GM15510 (cell line): ENCODE data around the gene MRM3.

Experiments used
- POLR2A ChIP-seq: IDR thresholded peaks from 3 replicates; pipeline ENCODE4 v1.6.1; 2011; ENCODE audit warnings: borderline replicate concordance; ENCODE audit not compliant: insufficient read length; ENCODE audit errors: extremely low read depth

Gene MRM3

DNA sequence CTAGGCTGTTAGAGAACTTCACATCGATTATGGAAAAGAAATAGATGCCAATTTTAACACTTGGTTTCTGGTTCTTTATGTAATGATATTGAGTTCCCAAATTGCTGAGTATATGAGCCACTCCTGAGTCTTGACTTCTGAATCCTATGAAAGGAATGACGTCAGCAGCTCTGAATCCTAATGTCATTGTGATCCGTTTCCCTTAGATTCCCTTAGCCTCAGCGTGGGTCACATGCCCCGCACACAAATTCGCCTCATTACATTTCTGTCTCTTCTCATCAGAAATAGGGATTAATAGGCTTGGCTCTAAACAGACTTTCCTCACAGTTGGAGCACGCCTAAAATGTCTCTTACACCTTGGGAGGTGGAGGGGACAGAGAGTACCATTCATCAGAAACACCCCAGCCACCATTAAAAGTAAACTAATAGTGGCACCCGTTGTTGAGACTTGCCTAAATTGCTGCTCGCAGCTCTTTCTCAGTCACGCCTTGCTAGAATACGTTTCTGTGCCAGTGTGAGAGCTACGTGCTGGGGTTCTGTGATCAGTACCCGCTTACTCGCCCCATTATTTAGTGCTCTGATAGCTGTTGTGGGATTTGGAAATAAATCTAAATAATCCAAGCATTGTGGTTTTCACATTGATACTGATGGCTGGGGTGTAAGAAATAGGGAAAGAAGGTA, 7.1 kb downstream of the MRM3 start:
- no peak for TF ChIP-seq POLR2A

DNA sequence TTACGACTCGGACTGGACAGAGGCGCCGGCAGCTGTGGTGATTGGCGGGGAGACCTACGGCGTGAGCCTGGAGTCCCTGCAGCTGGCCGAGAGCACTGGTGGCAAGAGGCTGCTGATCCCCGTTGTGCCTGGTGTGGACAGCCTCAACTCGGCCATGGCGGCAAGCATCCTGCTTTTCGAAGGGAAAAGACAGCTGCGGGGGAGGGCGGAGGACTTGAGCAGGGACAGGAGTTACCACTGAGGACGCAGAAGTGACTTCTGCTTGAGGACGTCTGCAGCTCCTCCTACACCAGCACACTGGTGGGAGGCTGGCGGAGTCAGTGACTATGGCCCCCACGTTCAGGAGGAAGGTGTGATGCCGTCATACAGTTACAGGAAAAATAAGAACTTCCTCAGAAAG, 9.7 kb downstream of the MRM3 start:
- TF ChIP-seq POLR2A = no peak

DNA sequence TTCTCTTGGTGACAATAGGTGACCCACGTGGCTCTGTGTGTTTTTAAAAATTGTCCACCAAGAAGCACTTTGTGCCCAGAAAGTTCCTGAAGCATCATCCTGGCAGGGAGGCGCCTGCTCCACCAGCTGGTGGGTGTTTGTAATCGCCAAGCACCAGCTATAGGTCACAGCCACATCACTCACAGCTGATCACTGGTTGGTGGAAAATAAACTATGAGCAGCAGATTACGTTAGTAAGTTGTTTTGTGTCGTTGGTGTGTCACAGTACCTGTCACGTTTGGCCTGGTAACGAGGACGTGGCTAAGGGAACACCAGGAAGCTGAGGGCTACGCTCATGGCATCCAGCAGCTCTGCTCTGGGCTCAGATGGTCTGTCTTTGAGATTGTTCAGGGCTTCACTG, 10.1 kb downstream of the MRM3 start:
- TF ChIP-seq POLR2A = no peak

DNA sequence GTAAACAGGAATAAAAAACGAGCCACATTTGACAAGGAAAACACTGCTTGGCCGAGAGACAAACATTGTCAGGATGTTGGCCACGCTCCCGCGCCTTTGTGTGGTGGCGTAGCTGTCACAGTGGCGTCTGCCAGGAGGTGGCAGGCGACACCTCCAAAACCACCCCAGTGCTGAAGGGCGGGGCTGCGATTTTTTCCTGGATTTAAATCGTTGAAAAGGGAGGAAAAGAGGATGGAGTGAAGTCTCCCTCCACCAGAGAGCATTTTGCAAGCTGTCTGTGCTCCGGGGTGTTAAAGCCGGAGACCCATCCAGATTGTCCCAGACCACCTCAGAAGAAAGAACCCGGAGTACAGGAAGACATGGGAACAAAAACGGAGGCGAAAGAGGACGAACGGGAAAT, 12.7 kb downstream of the MRM3 start:
- TF ChIP-seq POLR2A = no peak

- TF ChIP-seq POLR2A = no peak
Measured at GRCh38 chr17:795276-795675, 13.1 kb downstream of the MRM3 start.

DNA sequence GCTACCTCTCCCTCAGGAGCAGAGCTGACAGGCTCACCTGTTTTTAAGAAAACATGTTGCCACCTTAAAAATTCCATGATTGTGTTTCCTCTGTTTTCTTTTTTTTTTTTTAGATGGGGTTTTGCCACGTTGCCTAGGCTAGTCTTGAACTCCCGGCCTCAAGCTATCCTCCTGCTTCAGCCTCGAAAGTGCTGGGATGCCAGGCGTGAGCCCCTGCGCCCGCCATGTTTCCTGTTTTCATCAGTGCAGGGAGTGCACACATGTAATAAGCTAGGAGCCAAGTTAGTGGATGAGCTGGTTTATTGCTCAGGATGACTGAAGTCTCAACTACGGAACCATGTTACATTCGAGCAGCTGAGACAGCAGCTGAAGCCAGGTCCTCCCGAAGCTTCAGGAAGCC, 13.6 kb downstream of the MRM3 start:
- no peak for TF ChIP-seq POLR2A

- no peak for TF ChIP-seq POLR2A
Measured at GRCh38 chr17:796609-797008, 14.5 kb downstream of the MRM3 start.

DNA sequence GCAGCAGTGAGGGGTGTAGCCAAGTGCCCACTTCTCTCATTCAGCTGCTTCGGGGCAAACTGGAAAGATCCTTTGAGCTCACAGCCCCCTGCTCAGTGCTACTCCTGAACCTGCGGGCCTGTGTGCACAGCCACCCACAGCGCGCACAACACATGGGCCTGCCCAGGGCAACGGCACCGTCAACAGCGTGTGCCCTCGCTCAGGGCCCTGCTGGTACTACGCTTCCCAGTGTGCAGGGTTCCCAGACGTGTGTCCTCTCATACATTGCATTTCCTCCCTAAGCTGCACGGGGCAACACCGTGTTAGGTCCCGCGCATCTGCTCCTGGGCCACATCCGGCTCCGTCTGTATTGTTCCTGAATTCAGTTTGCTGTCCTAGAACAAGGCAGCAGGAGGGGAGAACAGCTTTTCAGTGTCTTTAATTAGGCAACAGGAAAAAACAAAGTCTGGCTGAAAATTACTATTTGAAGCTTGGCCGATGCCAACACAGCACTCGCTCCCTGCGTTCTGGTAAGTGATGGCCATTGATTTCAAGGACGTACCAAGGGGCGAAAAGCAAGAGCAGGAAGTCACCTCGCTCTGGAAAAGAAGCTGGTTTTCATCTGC, 15.2 kb downstream of the MRM3 start:
- no peak for TF ChIP-seq POLR2A

DNA sequence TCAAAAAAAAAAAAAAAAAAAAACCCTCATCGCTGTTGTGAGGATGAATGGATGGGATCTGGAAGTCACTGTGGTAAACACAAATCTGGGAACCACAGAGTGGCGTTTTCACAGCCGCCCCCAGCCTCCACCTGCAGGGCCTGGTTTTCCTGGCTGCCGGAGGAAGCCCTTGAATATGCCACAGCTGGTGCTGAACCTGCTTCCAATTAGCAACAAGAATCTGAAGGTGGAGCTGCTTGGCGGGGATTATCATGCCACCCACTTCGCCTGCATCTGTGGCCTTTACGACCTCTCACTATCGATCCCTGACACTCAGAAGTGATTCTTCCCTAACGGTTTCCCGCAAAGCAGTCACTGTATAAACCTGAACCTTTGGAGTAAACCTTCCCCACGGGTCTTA, 16.1 kb downstream of the MRM3 start:
- TF ChIP-seq POLR2A = no peak

DNA sequence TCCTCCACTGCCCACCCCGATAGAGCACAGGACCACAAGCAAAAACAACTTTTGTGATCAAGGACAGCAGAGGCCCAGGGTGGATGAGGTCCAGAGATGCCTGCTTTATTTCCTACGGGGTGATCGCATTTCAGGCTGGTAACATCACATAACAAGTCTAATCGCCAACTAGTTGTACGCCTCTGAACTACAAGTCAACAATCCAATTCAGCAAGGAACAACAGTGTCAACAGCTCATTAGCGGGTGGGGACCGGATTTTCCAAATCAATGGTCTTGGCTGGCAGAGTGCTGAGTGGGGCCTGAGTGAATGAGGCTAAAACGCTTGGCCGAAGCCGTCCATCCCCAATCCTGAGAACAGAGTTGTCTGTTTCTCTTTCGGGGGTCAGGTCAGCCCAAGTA, 17.1 kb downstream of the MRM3 start:
- no peak for TF ChIP-seq POLR2A

GRCh38 chr17:800446-801242, 18.5 kb downstream of the MRM3 start:
- no peak for TF ChIP-seq POLR2A

DNA sequence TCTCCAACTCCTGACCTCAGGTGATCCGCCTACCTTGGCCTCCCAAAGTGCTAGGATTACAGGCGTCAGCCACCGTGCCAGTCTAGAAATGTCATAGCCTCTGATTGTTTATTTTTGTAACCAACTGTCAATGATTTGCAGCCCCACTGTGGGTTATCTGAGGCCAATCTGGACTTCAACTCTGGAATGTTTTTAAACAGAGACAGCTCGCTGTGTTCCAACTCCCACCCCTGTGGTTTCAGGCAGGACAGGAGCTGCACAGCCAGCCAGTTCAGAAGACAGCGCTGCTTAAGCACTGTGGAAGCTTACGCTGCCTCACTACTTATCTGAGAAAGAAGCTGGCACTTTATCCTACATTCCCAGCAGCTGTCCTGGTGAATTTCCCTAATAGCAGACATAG, 19.5 kb downstream of the MRM3 start:
- no peak for TF ChIP-seq POLR2A

GRCh38 chr17:802481-802880, 20.3 kb downstream of the MRM3 start:
- TF ChIP-seq POLR2A = no peak

- TF ChIP-seq POLR2A = no peak
Measured at GRCh38 chr17:802901-803881, 21.0 kb downstream of the MRM3 start.
